Activated CD8-positive, alpha-beta T cell treated with anti-CD3 and anti-CD28 coated beads for 36 hours (primary cell): ENCODE data around the gene ZSCAN25. TPM values are rescaled to one million over a fixed set of nuclear protein-coding genes. Genes with fewer than 3 reads are reported as not detected.

ENCODE experiments used
- ATAC-seq: fragments of 200-7000 bp; cut with Tn5 transposase; one replicate; pipeline ENCODE4 v1.10.0; 2021; ENCODE audit warnings: mild to moderate bottlenecking, moderate library complexity
- CTCF ChIA-PET: fragments of 350-600 bp; sonication (Branson Sonifier 250); formaldehyde crosslinking; loops from one replicate; lab custom pipeline; 2021; ENCODE audit warnings: antibody characterized with exemption; lab: Charles Lee
- POLR2A ChIA-PET: fragments of 350-600 bp; sonication (Branson Sonifier 250); formaldehyde crosslinking; loops from one replicate; lab custom pipeline; 2021; ENCODE audit warnings: antibody characterized with exemption; lab: Charles Lee
- DNase-seq: peaks from one replicate; pipeline ENCODE4 v3.0.0-alpha.2; 2020
- H3K27ac Mint-ChIP-seq: one replicate; pipeline ENCODE4 v1.8.0; 2021; ENCODE audit warnings: mild to moderate bottlenecking, mixed read lengths
- H3K27me3 Mint-ChIP-seq: one replicate; pipeline ENCODE4 v1.8.0; 2021; ENCODE audit warnings: mixed read lengths
- H3K36me3 Mint-ChIP-seq: one replicate; pipeline ENCODE4 v1.8.0; 2021; ENCODE audit warnings: low read depth, mixed read lengths
- H3K4me1 Mint-ChIP-seq: one replicate; pipeline ENCODE4 v1.8.0; 2021; ENCODE audit warnings: low read depth, mixed read lengths
- H3K4me3 Mint-ChIP-seq: one replicate; pipeline ENCODE4 v1.8.0; 2021; ENCODE audit warnings: mild to moderate bottlenecking, moderate library complexity, mixed read lengths
- H3K9me3 Mint-ChIP-seq: one replicate; pipeline ENCODE4 v1.8.0; 2021; ENCODE audit warnings: mixed read lengths
- CTCF ChIP-seq: fragments of 200-600 bp; IDR thresholded peaks from one replicate; pipeline ENCODE4 v1.8.0; 2022; ENCODE audit warnings: antibody characterized with exemption, mild to moderate bottlenecking
- intact Hi-C: fragments of 100-400 bp; cut with micrococcal nuclease; formaldehyde crosslinking; loops from one replicate; pipeline ENCODE4 v1.10.0; 2022
- total RNA-seq, 2 experiments: library from RNA; stranded (reverse); gene quantifications; one replicate each; pipeline ENCODE4 v1.2.3, GENCODE V29; 2021

The ZSCAN25 gene
- total RNA-seq, 2 experiments from 2014 or later = 31.8 to 35.8 TPM

DNA sequence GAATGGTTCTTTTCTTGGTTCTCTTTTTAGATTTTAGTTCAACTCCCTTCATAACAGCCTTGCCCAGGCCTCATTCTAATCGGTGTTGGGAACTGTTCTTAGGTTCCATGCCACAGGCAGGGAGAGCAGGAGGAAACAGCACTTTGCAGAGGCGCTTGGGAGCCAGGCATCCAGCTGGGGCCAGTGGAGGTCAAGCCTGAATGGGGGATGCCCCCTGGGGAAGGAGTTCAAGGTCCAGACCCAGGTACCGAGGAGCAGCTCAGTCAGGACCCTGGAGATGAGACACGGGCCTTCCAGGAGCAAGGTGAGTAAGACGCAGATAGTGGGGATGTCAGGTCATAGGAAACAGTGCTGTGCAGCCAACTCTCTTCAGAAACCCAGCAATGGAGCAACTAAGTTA lies 4.5 kb downstream of the ZSCAN25 start:
- Mint-ChIP-seq H3K9me3 (no peaks in the 10 kb centered on the region), H3K4me3 (no peak overlapping the region), H3K36me3 (peaks cover 91% of the 10 kb centered on the region), H3K27ac (peak overlapping the region; percentile 100), H3K4me1 (peaks cover 82% of the 10 kb centered on the region), H3K27me3 (no peaks in the 10 kb centered on the region)
- DNase-seq = no peak
- no peak for ATAC-seq
- ChIA-PET CTCF (interaction anchor here (1.0 to 1.4 kb wide), 2 partner anchors 22 to 41 kb away, joined by 3 to 4 read pairs; no protein-coding TSS in a partner anchor), POLR2A (interaction anchor here (1.3 to 1.8 kb wide), 2 partner anchors 10 to 121 kb away, joined by 4 to 9 read pairs; partner anchors contain the start of gene ZNF394)
- intact Hi-C loops = no loop called here
- TF ChIP-seq CTCF = no peak

GRCh38 chr7:99622596-99622995 lies 5.8 kb downstream of the ZSCAN25 start:
- intact Hi-C loops = no loop called here
- peak; percentile 56 for DNase-seq
- ChIA-PET POLR2A (no interaction called here), CTCF (interaction anchor here (0.6 kb wide), 1 partner anchor 252 kb away, joined by 3 read pairs; no protein-coding TSS in a partner anchor)
- Mint-ChIP-seq H3K4me1 (peaks cover 88% of the 10 kb centered on the region), H3K9me3 (no peaks in the 10 kb centered on the region), H3K27me3 (no peaks in the 10 kb centered on the region), H3K27ac (peak overlapping the region; percentile 100), H3K4me3 (peak overlapping the region; percentile 99), H3K36me3 (peaks cover 94% of the 10 kb centered on the region)
- no peak for ATAC-seq
- no peak for TF ChIP-seq CTCF

GRCh38 chr7:99623091-99623693 lies 6.4 kb downstream of the ZSCAN25 start:
- CTCF ChIA-PET = interaction anchor here (1.5 kb wide), 1 partner anchor 367 kb away, joined by 4 read pairs; no protein-coding TSS in a partner anchor
- no peak for TF ChIP-seq CTCF

GRCh38 chr7:99623702-99624447 lies 7.1 kb downstream of the ZSCAN25 start:
- Mint-ChIP-seq H3K4me1 (peaks cover 83% of the 10 kb centered on the region), H3K9me3 (no peaks in the 10 kb centered on the region), H3K27me3 (no peaks in the 10 kb centered on the region), H3K27ac (peak overlapping the region; percentile 100), H3K36me3 (peaks cover 91% of the 10 kb centered on the region), H3K4me3 (peak overlapping the region; percentile 99)
- DNase-seq = peak; percentile 84
- ChIA-PET POLR2A (interaction anchor here (0.9 to 2.5 kb wide), 17 partner anchors 8 to 459 kb away, joined by 3 to 19 read pairs (median 5); partner anchors contain the start of genes ATP5MF, FAM200A, TRIM4 and ZKSCAN1), CTCF (interaction anchor here (0.7 to 3.5 kb wide), 7 partner anchors 7 to 366 kb away, joined by 3 to 12 read pairs (median 3); partner anchors contain the start of gene ZSCAN25)
- TF ChIP-seq CTCF = no peak
- intact Hi-C loops = no loop called here
- peak; percentile 52 for ATAC-seq

More at GRCh38 chr7:99623091-99623693, 6.4 kb downstream of the ZSCAN25 start:
- Mint-ChIP-seq H3K27ac (peak overlapping the region; percentile 100), H3K36me3 (peaks cover 91% of the 10 kb centered on the region), H3K27me3 (no peaks in the 10 kb centered on the region), H3K9me3 (no peaks in the 10 kb centered on the region), H3K4me1 (peaks cover 83% of the 10 kb centered on the region), H3K4me3 (peak overlapping the region; percentile 99)
- POLR2A ChIA-PET = interaction anchor here (1.6 to 2.0 kb wide), 3 partner anchors 10 to 296 kb away, joined by 9 to 15 read pairs (median 13); partner anchors contain the start of gene TRIM4
- DNase-seq (peak; percentile 76), ATAC-seq (peak; percentile 68)
- intact Hi-C loops = no loop called here
